HEK293 (cell line): ENCODE data around the gene CACNA1B.

Experiments
- CTCF ChIA-PET: fragments of 350-600 bp; formaldehyde crosslinking; extraction: SDS; loops from one replicate; lab custom pipeline; 2021; ENCODE audit warnings: antibody characterized with exemption; lab: Yijun Ruan, JAX
- POLR2A ChIA-PET: fragments of 300-600 bp; formaldehyde crosslinking; extraction: SDS; loops from one replicate; lab custom pipeline; 2020; ENCODE audit warnings: antibody characterized with exemption, inconsistent platforms; lab: Yijun Ruan, JAX
- H3K27ac ChIP-seq: fragments of 200-500 bp; sonication (Bioruptor generic); 2 replicates; pipeline ENCODE4 v1.5.1; 2014; ENCODE audit warnings: low read depth, low read length, control low read depth, inconsistent platforms; ENCODE audit errors: extremely low read depth
- H3K36me3 ChIP-seq, 2 experiments: fragments of 200-500 bp in 1 of 2; sonication (Bioruptor generic) in 1 of 2; 1 replicate in 1 of 2; 2 replicates in 1 of 2; pipeline ENCODE4 v1.5.1; 2014 to 2017; ENCODE audit warnings: inconsistent platforms in 2 of 2, low read length in 2 of 2; ENCODE audit not compliant: control insufficient read depth in 2 of 2, insufficient read depth in 1 of 2
- H3K4me1 ChIP-seq: fragments of 200-500 bp; sonication (Bioruptor generic); 2 replicates; pipeline ENCODE4 v1.5.1; 2014; ENCODE audit warnings: mild to moderate bottlenecking, low read length, inconsistent platforms; ENCODE audit not compliant: control insufficient read depth, insufficient read depth
- H3K4me3 ChIP-seq: 2 replicates; pipeline ENCODE4 v1.5.1; 2011; ENCODE audit warnings: low read depth, mild to moderate bottlenecking, control low read depth, low read length, moderate library complexity
- H3K9me3 ChIP-seq: fragments of 200-500 bp; sonication (Bioruptor generic); 2 replicates; pipeline ENCODE4 v1.5.1; 2014; ENCODE audit warnings: low read depth, low read length, inconsistent platforms; ENCODE audit not compliant: control insufficient read depth, insufficient read depth
- EGR2 ChIP-seq: fragments of 450-650 bp; formaldehyde crosslinking; IDR thresholded peaks from 2 replicates; pipeline ENCODE4 v1.5.1; 2016; ENCODE audit warnings: low read depth, missing biosample characterization, missing genetic modification characterization
- GLI4 ChIP-seq: fragments of 450-650 bp; formaldehyde crosslinking; IDR thresholded peaks from 2 replicates; pipeline ENCODE4 v1.5.1; 2016; ENCODE audit warnings: missing biosample characterization, missing genetic modification characterization
- GLIS2 ChIP-seq: fragments of 450-650 bp; formaldehyde crosslinking; IDR thresholded peaks from 2 replicates; pipeline ENCODE4 v1.5.1; 2016; ENCODE audit warnings: missing biosample characterization, missing genetic modification characterization
- OSR2 ChIP-seq: fragments of 450-650 bp; formaldehyde crosslinking; IDR thresholded peaks from 2 replicates; pipeline ENCODE4 v1.5.1; 2016; ENCODE audit warnings: missing biosample characterization, missing genetic modification characterization
- ZBTB7A ChIP-seq: fragments of 450-650 bp; formaldehyde crosslinking; IDR thresholded peaks from 2 replicates; pipeline ENCODE4 v1.5.1; 2016; ENCODE audit warnings: low read depth, missing biosample characterization, missing genetic modification characterization
- ZBTB8A ChIP-seq: fragments of 450-650 bp; formaldehyde crosslinking; IDR thresholded peaks from 2 replicates; pipeline ENCODE4 v1.5.1; 2016; ENCODE audit warnings: missing biosample characterization, missing genetic modification characterization
- ZFHX2 ChIP-seq: fragments of 450-650 bp; formaldehyde crosslinking; conservative IDR thresholded peaks from 2 replicates; pipeline ENCODE4 v1.5.1; 2016; ENCODE audit warnings: missing biosample characterization, missing genetic modification characterization
- ZIC2 ChIP-seq: fragments of 450-650 bp; formaldehyde crosslinking; IDR thresholded peaks from 2 replicates; pipeline ENCODE4 v1.5.1; 2016; ENCODE audit warnings: missing biosample characterization, missing genetic modification characterization
- ZNF114 ChIP-seq: fragments of 450-650 bp; formaldehyde crosslinking; IDR thresholded peaks from 2 replicates; pipeline ENCODE4 v1.5.0; 2017; ENCODE audit warnings: missing biosample characterization, missing genetic modification characterization
- ZNF132 ChIP-seq: fragments of 450-650 bp; formaldehyde crosslinking; IDR thresholded peaks from 2 replicates; pipeline ENCODE4 v1.5.1; 2017; ENCODE audit warnings: missing biosample characterization, missing genetic modification characterization, borderline replicate concordance
- ZNF155 ChIP-seq: fragments of 450-650 bp; formaldehyde crosslinking; IDR thresholded peaks from 2 replicates; pipeline ENCODE4 v1.5.1; 2016; ENCODE audit warnings: missing biosample characterization, missing genetic modification characterization
- ZNF266 ChIP-seq: fragments of 450-650 bp; formaldehyde crosslinking; IDR thresholded peaks from 2 replicates; pipeline ENCODE4 v1.5.1; 2016; ENCODE audit warnings: missing biosample characterization, missing genetic modification characterization, low read depth
- ZNF610 ChIP-seq: fragments of 450-650 bp; formaldehyde crosslinking; IDR thresholded peaks from 2 replicates; pipeline ENCODE4 v1.5.1; 2016; ENCODE audit warnings: missing biosample characterization, missing genetic modification characterization, borderline replicate concordance
- ZSCAN23 ChIP-seq: fragments of 450-650 bp; formaldehyde crosslinking; IDR thresholded peaks from 2 replicates; pipeline ENCODE4 v1.5.1; 2016; ENCODE audit warnings: missing biosample characterization, missing genetic modification characterization
- TF ChIP-seq, protein P1 (sequence below): fragments of 450-650 bp; formaldehyde crosslinking; IDR thresholded peaks from 2 replicates; pipeline ENCODE4 v1.5.1; 2016; ENCODE audit warnings: missing biosample characterization, missing genetic modification characterization, low read depth
- TF ChIP-seq, protein P2 (sequence below): fragments of 450-650 bp; formaldehyde crosslinking; IDR thresholded peaks from 2 replicates; pipeline ENCODE4 v1.5.1; 2017; ENCODE audit warnings: missing biosample characterization, missing genetic modification characterization
- TF ChIP-seq, protein P3 (sequence below): fragments of 450-650 bp; formaldehyde crosslinking; IDR thresholded peaks from 2 replicates; pipeline ENCODE4 v1.5.1; 2017; ENCODE audit warnings: missing biosample characterization, mild to moderate bottlenecking, missing genetic modification characterization, moderate library complexity
- TF ChIP-seq, protein P4 (sequence below): fragments of 450-650 bp; formaldehyde crosslinking; IDR thresholded peaks from 2 replicates; pipeline ENCODE4 v1.5.1; 2016; ENCODE audit warnings: missing biosample characterization, missing genetic modification characterization

Gene CACNA1B

DNA sequence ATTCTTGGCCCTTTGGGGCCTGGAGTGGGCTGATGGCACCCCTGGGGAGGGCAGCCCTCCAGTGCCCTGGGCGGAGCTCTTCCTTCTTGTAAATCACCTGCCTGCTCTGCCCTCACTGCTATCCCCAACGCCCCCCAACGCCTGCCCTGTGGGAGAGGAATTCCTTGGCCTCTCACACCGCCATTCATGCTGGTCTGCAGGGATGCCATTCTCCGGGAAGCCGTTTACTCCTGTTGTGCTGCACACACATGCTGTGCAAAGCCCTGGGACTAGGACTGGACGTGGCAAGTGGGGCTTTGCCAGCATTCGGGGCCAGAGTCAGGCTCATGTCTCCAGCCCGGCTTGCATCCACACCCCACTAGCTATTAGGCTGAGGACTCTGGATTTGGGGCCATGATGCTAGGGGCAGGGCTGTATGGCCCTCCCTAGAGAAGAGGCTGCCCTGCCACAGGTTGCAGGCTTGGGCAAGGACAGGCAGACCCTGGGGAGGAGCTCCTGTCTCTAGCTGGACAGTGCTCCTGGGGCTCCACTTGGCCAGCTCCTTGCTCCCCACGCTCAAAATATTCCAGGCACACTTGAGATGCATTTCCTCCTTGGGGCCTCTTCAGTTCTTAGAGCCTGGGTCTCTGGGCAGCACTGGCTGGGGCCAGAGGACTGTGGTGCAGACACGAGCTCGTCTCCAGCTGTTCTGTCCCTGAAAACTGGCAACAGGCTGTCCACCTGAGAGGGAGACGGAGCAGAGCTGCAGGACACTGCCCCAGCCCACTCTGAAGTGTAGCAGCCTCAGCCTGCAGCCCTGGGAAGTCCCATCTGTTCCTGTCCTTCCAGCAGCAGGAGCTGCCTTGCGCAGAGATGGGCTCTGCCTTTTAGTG, 226.9 kb downstream of the CACNA1B start:
- Histone ChIP-seq H3K36me3 (no peaks in the 10 kb centered on the region), H3K9me3 (no peaks in the 10 kb centered on the region), H3K4me3 (no peak overlapping the region), H3K4me1 (no peaks in the 10 kb centered on the region), H3K27ac (no peak overlapping the region)
- ChIA-PET POLR2A (no interaction called here), CTCF (interaction anchor here (0.6 to 0.7 kb wide), 2 partner anchors 45 to 125 kb away, joined by 3 to 4 read pairs; no protein-coding TSS in a partner anchor)
- TF ChIP-seq ZIC2, result peak; percentile 96
- no peak for TF ChIP-seq ZNF266 (tag by site-specific recombination)
- TF ChIP-seq ZNF132, result no peak

DNA sequence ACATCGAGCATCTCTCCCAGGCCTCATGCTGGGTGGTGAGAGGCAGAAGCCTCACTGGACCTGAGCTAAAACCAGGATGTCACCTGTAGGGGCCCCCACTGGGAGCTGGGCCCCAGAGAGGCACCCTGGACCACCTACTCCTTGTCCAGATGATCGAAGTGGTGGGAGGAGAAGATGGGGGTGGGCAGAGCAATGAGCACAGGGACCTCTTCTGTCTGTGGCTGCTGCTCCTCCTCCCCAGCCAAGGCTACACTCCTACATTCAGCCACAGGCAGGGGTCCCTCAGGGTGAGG, 227.5 kb downstream of the CACNA1B start:
- Histone ChIP-seq H3K9me3 (no peaks in the 10 kb centered on the region), H3K27ac (no peak overlapping the region), H3K4me3 (no peak overlapping the region)
- POLR2A ChIA-PET, result no interaction called here
- CTCF ChIA-PET, result interaction anchor here (0.6 kb wide), 1 partner anchor 125 kb away, joined by 3 read pairs; no protein-coding TSS in a partner anchor
- TF ChIP-seq EGR2 (peak; percentile 70), GLI4 (tag by site-specific recombination) (no peak), ZFHX2 (peak; percentile 55)
- TF ChIP-seq, all 188 proteins: peak for 2
- no peaks in the 10 kb centered on the region for H3K4me1 ChIP-seq
- H3K36me3 ChIP-seq, result no peaks in the 10 kb centered on the region

DNA sequence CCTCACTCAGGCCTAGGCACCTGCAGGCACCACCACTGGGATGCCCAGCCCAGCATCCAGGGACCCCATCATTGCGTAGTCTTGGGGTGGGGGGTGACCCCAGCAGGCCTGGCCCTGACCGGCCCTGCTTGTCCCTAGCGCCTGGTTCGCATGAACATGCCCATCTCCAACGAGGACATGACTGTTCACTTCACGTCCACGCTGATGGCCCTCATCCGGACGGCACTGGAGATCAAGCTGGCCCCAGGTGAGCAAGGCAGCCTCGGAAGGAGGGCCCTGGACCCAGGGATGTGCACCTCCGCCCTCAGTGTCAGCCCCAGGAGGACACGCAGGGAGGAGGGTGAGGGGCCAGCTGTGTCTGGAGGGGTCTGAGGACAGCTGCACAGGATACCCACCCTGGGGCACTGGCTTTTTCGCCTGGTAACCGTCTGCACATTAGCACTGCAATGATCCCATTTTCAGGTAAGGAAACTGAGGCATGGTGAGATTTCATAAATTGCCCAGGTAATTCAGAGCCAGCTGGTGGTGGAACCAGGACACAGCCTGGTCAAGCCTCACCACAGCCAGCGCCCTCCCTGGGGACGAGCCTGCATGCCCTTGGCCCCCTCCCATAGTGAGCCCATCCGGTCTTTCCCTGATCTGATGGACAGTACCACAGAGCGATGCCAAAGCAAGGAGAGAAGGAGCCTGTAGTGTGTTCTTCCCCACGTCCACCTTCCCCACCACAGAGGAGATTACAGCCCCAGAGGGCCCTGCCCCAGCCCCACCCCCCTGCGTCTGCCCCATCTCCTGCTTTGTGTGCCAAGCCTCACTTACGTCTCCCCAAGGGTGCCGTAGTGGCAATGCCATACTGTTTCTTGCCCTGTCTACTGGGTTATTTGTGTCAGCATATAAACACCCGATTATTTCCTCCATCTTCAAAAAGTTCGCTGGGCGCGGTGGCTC, 228.3 kb downstream of the CACNA1B start:
- H3K4me3 ChIP-seq, result no peak overlapping the region
- no peak overlapping the region for H3K27ac ChIP-seq
- H3K36me3 ChIP-seq, result no peaks in the 10 kb centered on the region
- H3K9me3 ChIP-seq, result no peaks in the 10 kb centered on the region
- TF ChIP-seq ZNF155 (tag by site-specific recombination) (no peak), ZNF114 (no peak), ZBTB8A (tag by site-specific recombination) (no peak), ZBTB7A (no peak), ZNF610 (no peak), GLIS2 (tag by site-specific recombination) (no peak), OSR2 (tag by site-specific recombination) (no peak), ZSCAN23 (no peak)
- TF ChIP-seq, protein P1, sequence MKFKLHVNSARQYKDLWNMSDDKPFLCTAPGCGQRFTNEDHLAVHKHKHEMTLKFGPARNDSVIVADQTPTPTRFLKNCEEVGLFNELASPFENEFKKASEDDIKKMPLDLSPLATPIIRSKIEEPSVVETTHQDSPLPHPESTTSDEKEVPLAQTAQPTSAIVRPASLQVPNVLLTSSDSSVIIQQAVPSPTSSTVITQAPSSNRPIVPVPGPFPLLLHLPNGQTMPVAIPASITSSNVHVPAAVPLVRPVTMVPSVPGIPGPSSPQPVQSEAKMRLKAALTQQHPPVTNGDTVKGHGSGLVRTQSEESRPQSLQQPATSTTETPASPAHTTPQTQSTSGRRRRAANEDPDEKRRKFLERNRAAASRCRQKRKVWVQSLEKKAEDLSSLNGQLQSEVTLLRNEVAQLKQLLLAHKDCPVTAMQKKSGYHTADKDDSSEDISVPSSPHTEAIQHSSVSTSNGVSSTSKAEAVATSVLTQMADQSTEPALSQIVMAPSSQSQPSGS (tag by site-specific recombination), result no peak
- TF ChIP-seq, protein P2, sequence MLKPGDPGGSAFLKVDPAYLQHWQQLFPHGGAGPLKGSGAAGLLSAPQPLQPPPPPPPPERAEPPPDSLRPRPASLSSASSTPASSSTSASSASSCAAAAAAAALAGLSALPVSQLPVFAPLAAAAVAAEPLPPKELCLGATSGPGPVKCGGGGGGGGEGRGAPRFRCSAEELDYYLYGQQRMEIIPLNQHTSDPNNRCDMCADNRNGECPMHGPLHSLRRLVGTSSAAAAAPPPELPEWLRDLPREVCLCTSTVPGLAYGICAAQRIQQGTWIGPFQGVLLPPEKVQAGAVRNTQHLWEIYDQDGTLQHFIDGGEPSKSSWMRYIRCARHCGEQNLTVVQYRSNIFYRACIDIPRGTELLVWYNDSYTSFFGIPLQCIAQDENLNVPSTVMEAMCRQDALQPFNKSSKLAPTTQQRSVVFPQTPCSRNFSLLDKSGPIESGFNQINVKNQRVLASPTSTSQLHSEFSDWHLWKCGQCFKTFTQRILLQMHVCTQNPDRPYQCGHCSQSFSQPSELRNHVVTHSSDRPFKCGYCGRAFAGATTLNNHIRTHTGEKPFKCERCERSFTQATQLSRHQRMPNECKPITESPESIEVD, result no peak
- TF ChIP-seq, protein P3, sequence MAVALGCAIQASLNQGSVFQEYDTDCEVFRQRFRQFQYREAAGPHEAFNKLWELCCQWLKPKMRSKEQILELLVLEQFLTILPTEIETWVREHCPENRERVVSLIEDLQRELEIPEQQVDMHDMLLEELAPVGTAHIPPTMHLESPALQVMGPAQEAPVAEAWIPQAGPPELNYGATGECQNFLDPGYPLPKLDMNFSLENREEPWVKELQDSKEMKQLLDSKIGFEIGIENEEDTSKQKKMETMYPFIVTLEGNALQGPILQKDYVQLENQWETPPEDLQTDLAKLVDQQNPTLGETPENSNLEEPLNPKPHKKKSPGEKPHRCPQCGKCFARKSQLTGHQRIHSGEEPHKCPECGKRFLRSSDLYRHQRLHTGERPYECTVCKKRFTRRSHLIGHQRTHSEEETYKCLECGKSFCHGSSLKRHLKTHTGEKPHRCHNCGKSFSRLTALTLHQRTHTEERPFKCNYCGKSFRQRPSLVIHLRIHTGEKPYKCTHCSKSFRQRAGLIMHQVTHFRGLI (tag by site-specific recombination), result no peak
- TF ChIP-seq, protein P4, sequence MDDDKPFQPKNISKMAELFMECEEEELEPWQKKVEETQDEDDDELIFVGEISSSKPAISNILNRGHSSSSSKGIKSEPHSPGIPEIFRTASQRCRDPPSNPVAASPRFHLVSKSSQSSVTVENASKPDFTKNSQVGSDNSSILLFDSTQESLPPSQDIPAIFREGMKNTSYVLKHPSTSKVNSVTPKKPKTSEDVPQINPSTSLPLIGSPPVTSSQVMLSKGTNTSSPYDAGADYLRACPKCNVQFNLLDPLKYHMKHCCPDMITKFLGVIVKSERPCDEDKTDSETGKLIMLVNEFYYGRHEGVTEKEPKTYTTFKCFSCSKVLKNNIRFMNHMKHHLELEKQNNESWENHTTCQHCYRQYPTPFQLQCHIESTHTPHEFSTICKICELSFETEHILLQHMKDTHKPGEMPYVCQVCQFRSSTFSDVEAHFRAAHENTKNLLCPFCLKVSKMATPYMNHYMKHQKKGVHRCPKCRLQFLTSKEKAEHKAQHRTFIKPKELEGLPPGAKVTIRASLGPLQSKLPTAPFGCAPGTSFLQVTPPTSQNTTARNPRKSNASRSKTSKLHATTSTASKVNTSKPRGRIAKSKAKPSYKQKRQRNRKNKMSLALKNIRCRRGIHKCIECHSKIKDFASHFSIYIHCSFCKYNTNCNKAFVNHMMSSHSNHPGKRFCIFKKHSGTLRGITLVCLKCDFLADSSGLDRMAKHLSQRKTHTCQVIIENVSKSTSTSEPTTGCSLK (tag by site-specific recombination), result no peak
- ChIA-PET CTCF (no interaction called here), POLR2A (no interaction called here)
- no peaks in the 10 kb centered on the region for H3K4me1 ChIP-seq
